Ramos (cell line): ENCODE measurements around the gene PRSS36.
"Not testable (repeated sequence)": the region's sequence is repeated elsewhere in the genome, so short reads cannot be mapped to it uniquely, and the experiment has no call there.

Experiments used
- in situ Hi-C: fragments of 300-500 bp; cut with MboI; formaldehyde crosslinking; loops from one replicate; pipeline ENCODE4 v1.14.3; 2022; ENCODE audit warnings: low sequenced_read_pairs; ENCODE audit not compliant: unreplicated experiment

PRSS36 gene

GRCh38 chr16:31108035-31108793 is 41.7 kb downstream of the PRSS36 start, which contains the start of gene BCKDK:
Gene BCKDK (plus strand): TSS chr16:31108386. CDS start chr16:31109224, 838 bp downstream.
- in situ Hi-C loops = no loop called here

- in situ Hi-C loops = no loop called here
Observed at GRCh38 chr16:31107465-31107867, 42.4 kb downstream of the PRSS36 start.

- in situ Hi-C loops = no loop called here
Observed at GRCh38 chr16:31106509-31107464, 43.1 kb downstream of the PRSS36 start.

GRCh38 chr16:31105677-31106213 is 44.1 kb downstream of the PRSS36 start:
- in situ Hi-C loops = no loop called here

GRCh38 chr16:31100876-31101641 is 48.8 kb downstream of the PRSS36 start:
- in situ Hi-C loops = not testable (repeated sequence)

GRCh38 chr16:31099860-31100638 is 49.8 kb downstream of the PRSS36 start:
- in situ Hi-C loops = no loop called here

GRCh38 chr16:31094424-31095120 is 55.3 kb downstream of the PRSS36 start, which contains the start of gene VKORC1:
Gene VKORC1 (minus strand): TSS chr16:31094797. CDS start chr16:31094729, 68 bp downstream.
- in situ Hi-C loops = no loop called here

GRCh38 chr16:31094088-31094423 is 55.8 kb downstream of the PRSS36 start:
- in situ Hi-C loops = no loop called here

GRCh38 chr16:31093132-31093703 is 56.6 kb downstream of the PRSS36 start:
- in situ Hi-C loops = no loop called here

GRCh38 chr16:31092330-31092729 is 57.5 kb downstream of the PRSS36 start:
- in situ Hi-C loops = no loop called here

- in situ Hi-C loops = no loop called here
Observed at GRCh38 chr16:31090540-31090939, 59.3 kb downstream of the PRSS36 start.

GRCh38 chr16:31089199-31089598 is 60.7 kb downstream of the PRSS36 start:
- in situ Hi-C loops = no loop called here
